ENCODE data around the gene PGBD1. TPM values are rescaled to one million over a fixed set of nuclear protein-coding genes. Genes with fewer than 3 reads are reported as not detected.

The PGBD1 gene
- total and polyA plus RNA-seq, 2 of the 13 experiments (the other 11 are each of a cell fraction or from before 2014, with no cell fraction given): 3.6 to 6.9 TPM

- TF ChIP-seq RERE (CRISPR knock-in tag; IDR thresholded peaks at IDR 0.05; ENCODE audit: low read depth) (no peak), ZNF83 (CRISPR knock-in tag; IDR thresholded peaks at IDR 0.05; ENCODE audit: borderline replicate concordance) (0 out of 2 replicates have a peak, but pooled peaks have one; percentile 62), CEBPZ (IDR thresholded peaks at IDR 0.05; ENCODE audit: low read length) (no peak), ARID2 (CRISPR knock-in tag; IDR thresholded peaks at IDR 0.05; ENCODE audit: borderline replicate concordance) (no peak), KDM4B (CRISPR knock-in tag; IDR thresholded peaks at IDR 0.05) (peak; percentile 74; the same call in 1 of the 2 replicates), HNF1A (IDR thresholded peaks at IDR 0.05; ENCODE audit: low read depth) (no peak), HNF1A (CRISPR knock-in tag; IDR thresholded peaks at IDR 0.05; ENCODE audit: borderline replicate concordance) (0 out of 2 replicates have a peak, but pooled peaks have one; percentile 54), ZMYM4 (CRISPR knock-in tag; IDR thresholded peaks at IDR 0.05) (peak; percentile 91), KDM2A (CRISPR knock-in tag; IDR thresholded peaks at IDR 0.05; ENCODE audit: borderline replicate concordance, low read depth) (peak; percentile 98), HNRNPLL (IDR thresholded peaks at IDR 0.05; ENCODE audit: low read depth, low read length, poor library complexity, severe bottlenecking) (peak; percentile 68), SRY (CRISPR knock-in tag; IDR thresholded peaks at IDR 0.05) (peak; percentile 98)
Observed at GRCh38 chr6:28266962-28267694, 14.2 kb upstream of the PGBD1 start, which contains the start of gene ZSCAN26 (continued).

All from HepG2 (cell line).